GM12878 (cell line): ENCODE measurements around the gene RORB. TPM values are rescaled to one million over a fixed set of nuclear protein-coding genes. Genes with fewer than 3 reads are reported as not detected.

Experiments
- ATAC-seq: fragments of 200-7000 bp; cut with Tn5 transposase; 3 replicates; pipeline ENCODE4 v1.9.1; 2020; ENCODE audit warnings: mild to moderate bottlenecking, moderate library complexity
- BruUV-seq: library from RNA; stranded (reverse); fragments of 400-500 nt; replicated peaks from 2 replicates; lab custom pipeline; 2021; lab: Mats Ljungman, UMichigan
- CTCF ChIA-PET: fragments of 300-600 bp; sonication (Branson Sonifier 250); formaldehyde crosslinking; extraction: SDS; loops from one replicate; lab custom pipeline; 2021; ENCODE audit warnings: inconsistent platforms; lab: Yijun Ruan, JAX
- POLR2A ChIA-PET: fragments of 350-600 bp; formaldehyde crosslinking; extraction: SDS; loops from one replicate; lab custom pipeline; 2021; ENCODE audit warnings: inconsistent platforms; lab: Charles Lee
- RAD21 ChIA-PET: fragments of 300-600 bp; sonication (Branson Sonifier 250); formaldehyde crosslinking; loops from one replicate; lab custom pipeline; 2023; ENCODE audit warnings: antibody characterized with exemption; ENCODE audit not compliant: unreplicated experiment; lab: Charles Lee
- SMC1A ChIA-PET: fragments of 300-600 bp; sonication (Branson Sonifier 250); formaldehyde crosslinking; loops from one replicate; lab custom pipeline; 2023; ENCODE audit not compliant: unreplicated experiment, uncharacterized antibody; lab: Charles Lee
- DNase-seq: peaks from one replicate; pipeline ENCODE4 v3.0.0-alpha.2; 2011; ENCODE audit warnings: low read depth, low spot score
- FAIRE-seq: peaks from 3 replicates; lab custom pipeline; 2011; peaks lifted over from hg19 to GRCh38; lab: Jason Lieb, UNC
- H2AFZ ChIP-seq: 2 replicates; pipeline ENCODE4 v1.6.0; 2011; ENCODE audit warnings: low read depth, low read length, control low read depth; ENCODE audit not compliant: control insufficient read depth
- H3K27ac ChIP-seq: 2 replicates; pipeline ENCODE4 v1.5.1; 2011; ENCODE audit warnings: control low read depth; ENCODE audit not compliant: control insufficient read depth, insufficient read depth
- H3K27me3 ChIP-seq, 2 experiments: replicated peaks in 1 of 2; 2 replicates each; pipeline versions ENCODE4 v1.6.0 to v1.6.1; 2011; ENCODE audit warnings: low read length in 1 of 2; ENCODE audit not compliant: control insufficient read depth in 2 of 2, insufficient read depth in 2 of 2
- H3K36me3 ChIP-seq, 2 experiments: 2 replicates each; pipeline ENCODE4 v1.5.1; 2011; ENCODE audit warnings: low read length in 1 of 2; ENCODE audit not compliant: control insufficient read depth in 2 of 2, insufficient read depth in 2 of 2
- H3K4me1 ChIP-seq: 2 replicates; pipeline ENCODE4 v1.6.1; 2011; ENCODE audit warnings: mild to moderate bottlenecking, low read length, moderate library complexity, mixed read lengths; ENCODE audit not compliant: control insufficient read depth, insufficient read depth
- H3K4me2 ChIP-seq: 2 replicates; pipeline ENCODE4 v1.6.0; 2011; ENCODE audit warnings: control low read depth; ENCODE audit not compliant: control insufficient read depth, insufficient read depth
- H3K4me3 ChIP-seq: fragments of 200-600 bp; sonication (generic); 2 replicates; pipeline ENCODE4 v1.5.1; 2016
- H3K79me2 ChIP-seq: 2 replicates; pipeline ENCODE4 v1.6.0; 2011; ENCODE audit warnings: low read length; ENCODE audit not compliant: control insufficient read depth, insufficient read depth
- H3K9ac ChIP-seq: 2 replicates; pipeline ENCODE4 v1.8.0; 2011; ENCODE audit warnings: low read length, control low read depth, mixed read lengths; ENCODE audit not compliant: control insufficient read depth, insufficient read depth
- H3K9me3 ChIP-seq: replicated peaks from 3 replicates; pipeline ENCODE4 v1.5.1; 2011; ENCODE audit warnings: mild to moderate bottlenecking, low read length; ENCODE audit not compliant: control insufficient read depth, insufficient read depth
- H4K20me1 ChIP-seq: 2 replicates; pipeline ENCODE4 v1.6.0; 2011; ENCODE audit not compliant: control insufficient read depth, insufficient read depth
- BHLHE40 ChIP-seq, 2 experiments: fragments of 450-650 bp in 1 of 2; IDR thresholded peaks; 2 replicates each; pipeline ENCODE4 v1.6.1; 2011 to 2017; ENCODE audit warnings: low read depth in 2 of 2, borderline replicate concordance in 1 of 2, improper control_type of control experiment in 1 of 2, low read length in 1 of 2, mild to moderate bottlenecking in 1 of 2
- FOXM1 ChIP-seq: IDR thresholded peaks from 2 replicates; pipeline ENCODE4 v1.6.1; 2012; ENCODE audit warnings: low read depth, mild to moderate bottlenecking, inconsistent platforms, low read length, moderate library complexity
- GABPA ChIP-seq: IDR thresholded peaks from 2 replicates; pipeline ENCODE4 v1.6.1; 2014; ENCODE audit warnings: antibody characterized with exemption, low read depth, mild to moderate bottlenecking, inconsistent platforms
- GATAD2B ChIP-seq: fragments of 450-650 bp; conservative IDR thresholded peaks from 2 replicates; pipeline ENCODE4 v1.6.1; 2017; ENCODE audit warnings: low read depth, mild to moderate bottlenecking, moderate library complexity
- MYC ChIP-seq: IDR thresholded peaks from 2 replicates; pipeline ENCODE4 v1.6.1; 2011; ENCODE audit warnings: mild to moderate bottlenecking, low read length, moderate library complexity, inconsistent platforms; ENCODE audit not compliant: insufficient read depth, insufficient replicate concordance, insufficient read length, severe bottlenecking
- SMAD1 ChIP-seq: fragments of 450-650 bp; IDR thresholded peaks from 2 replicates; pipeline ENCODE4 v1.6.1; 2018; ENCODE audit warnings: mild to moderate bottlenecking, low read depth; ENCODE audit not compliant: partially characterized antibody
- STAT3 ChIP-seq: IDR thresholded peaks from 2 replicates; pipeline ENCODE4 v1.6.1; 2011; ENCODE audit warnings: low read depth, low read length, improper control_type of control experiment
- WGBS: methylation state at CpG from one replicate; pipeline ENCODE4 v1.1.6; 2016; ENCODE audit warnings: low lambda C conversion rate; ENCODE audit not compliant: insufficient replicate concordance, insufficient coverage; ENCODE audit errors: missing lambda C conversion rate; 5-methylcytosine and 5-hydroxymethylcytosine counted together
- in situ Hi-C: fragments of 300-500 bp; cut with MboI; formaldehyde crosslinking; loops from 9 replicates; pipeline ENCODE4 v1.14.3; 2018; ENCODE audit warnings: mixed read lengths
- intact Hi-C: fragments of 100-400 bp; cut with micrococcal nuclease; formaldehyde crosslinking; loops from one replicate; pipeline ENCODE4 v1.14.2; 2022; ENCODE audit not compliant: unreplicated experiment
- polyA plus RNA-seq, 11 experiments: library from polyadenylated mRNA; depleted of rRNA in 4 of 11; unstranded in 6 of 11; stranded (reverse) in 5 of 11; fragments of >200 nt; fragmentation: Nextera tagmentation in 4 of 11; fragmentation: Illumina TruSeq in 1 of 11; extraction: Ambion mirVana in 4 of 11; extraction: Trizol in 1 of 11; gene quantifications; 1 replicate in 1 of 11; 2 replicates in 10 of 11; pipeline versions ENCODE4 v1.2.1 to v1.2.3, GENCODE V29; 2011 to 2016; ENCODE audit warnings: inconsistent platforms in 2 of 11, missing spikeins in 2 of 11, low read depth in 1 of 11
- total RNA-seq, 4 experiments: library from RNA; depleted of rRNA in 3 of 4; stranded (reverse); fragments of >200 nt in 3 of 4; fragmentation: Illumina TruSeq in 1 of 4; extraction: Trizol in 1 of 4; gene quantifications; 2 replicates each; pipeline versions ENCODE4 v1.2.1 to v1.2.3, GENCODE V29; 2013 to 2021

The RORB gene
- total and polyA plus RNA-seq, 10 of the 15 experiments (the other 5 are each of a cell fraction or from before 2014, with no cell fraction given), result under 0.01 to 0.01 TPM; not detected in 8

- no peak for TF ChIP-seq SMAD1
These were observed 29.1 kb downstream of the RORB start (continued) for GRCh38 chr9:74526215-74526614.

DNA sequence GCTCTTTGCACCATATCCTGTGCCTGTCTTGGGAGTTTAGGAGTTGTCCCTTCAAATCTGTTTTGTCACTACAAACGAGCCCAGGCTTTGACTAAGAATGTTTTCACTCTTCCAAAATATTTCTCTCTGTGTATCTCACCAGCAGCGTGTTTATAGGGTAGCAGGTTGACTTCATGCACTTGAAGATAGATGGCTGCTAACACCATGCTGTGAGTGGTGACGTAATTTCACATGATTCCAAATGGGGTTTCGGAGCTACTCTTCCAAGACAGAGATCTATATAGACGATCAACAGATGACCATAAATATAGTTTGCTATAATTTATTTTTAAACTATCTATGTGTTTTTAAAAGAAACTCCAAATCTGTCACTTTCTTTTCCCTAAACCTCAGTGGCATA lies 30.6 kb downstream of the RORB start:
- Histone ChIP-seq H3K27me3 (no peaks in the 10 kb centered on the region), H4K20me1 (no peaks in the 10 kb centered on the region), H3K79me2 (no peaks in the 10 kb centered on the region), H3K27ac (no peak overlapping the region), H3K4me1 (no peaks in the 10 kb centered on the region), H3K4me2 (no peak overlapping the region), H2AFZ (no peak overlapping the region), H3K9ac (no peak overlapping the region), H3K4me3 (no peak overlapping the region), H3K36me3 (no peaks in the 10 kb centered on the region), H3K9me3 (no peaks in the 10 kb centered on the region)
- in situ Hi-C loops (no loop called here), intact Hi-C loops (no loop called here)
- BruUV-seq, result no TSS peak
- ChIA-PET RAD21 (no interaction called here), SMC1A (interaction anchor here (1.4 kb wide), 1 partner anchor 17 kb away, joined by 3 read pairs; no protein-coding TSS in a partner anchor), POLR2A (no interaction called here), CTCF (interaction anchor here (0.9 to 2.4 kb wide), 3 partner anchors 17 to 116 kb away, joined by 3 to 6 read pairs (median 4); no protein-coding TSS in a partner anchor)
- no peak for ATAC-seq
- TF ChIP-seq FOXM1, result no peak
- FAIRE-seq, result no peak
- DNase-seq, result no peak
- WGBS, result 22% methylated on average over 5 of the region's 5 CpGs

DNA sequence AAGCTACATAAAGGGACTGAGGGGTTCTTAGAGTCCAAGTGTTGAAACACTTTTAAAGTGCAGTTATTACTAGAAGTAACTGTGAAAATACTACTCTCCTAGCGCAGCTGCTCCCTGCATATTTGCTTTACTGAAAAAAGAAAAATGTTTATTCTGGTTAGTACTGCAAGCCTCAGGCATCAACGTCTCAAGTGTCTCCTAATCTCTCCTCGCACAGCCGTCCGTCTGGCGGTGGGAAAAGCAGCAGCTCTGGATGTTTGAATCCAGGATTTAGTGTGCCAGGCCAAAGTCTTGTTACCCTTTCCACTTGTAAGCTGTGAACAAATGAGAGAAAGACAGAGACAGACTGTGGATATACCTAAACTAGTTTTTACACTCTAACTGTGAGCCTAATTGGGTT lies 31.1 kb downstream of the RORB start:
- in situ Hi-C loops (no loop called here), intact Hi-C loops (no loop called here)
- H4K20me1 ChIP-seq, result no peaks in the 10 kb centered on the region
- no peak for ATAC-seq
- no peaks in the 10 kb centered on the region for H3K9me3 ChIP-seq
- no peaks in the 10 kb centered on the region for H3K27me3 ChIP-seq
- H2AFZ ChIP-seq, result no peak overlapping the region
- no peak overlapping the region for H3K4me2 ChIP-seq
- WGBS, result 40% methylated on average over 6 of the region's 6 CpGs
- no TSS peak for BruUV-seq
- CTCF ChIA-PET, result interaction anchor here (0.9 to 2.4 kb wide), 3 partner anchors 18 to 115 kb away, joined by 3 to 6 read pairs (median 4); no protein-coding TSS in a partner anchor
- H3K9ac ChIP-seq, result no peak overlapping the region
- SMC1A ChIA-PET, result no interaction called here
- no peak for DNase-seq
- no peaks in the 10 kb centered on the region for H3K4me1 ChIP-seq
- TF ChIP-seq MYC (no peak), BHLHE40 (IDR thresholded peaks at IDR 0.05; ENCODE audit: borderline replicate concordance in 1 of 2, low read depth in 2 of 2, low read length in 1 of 2) (no peak), STAT3 (no peak), GABPA (no peak), GATAD2B (no peak)
- no peak overlapping the region for H3K27ac ChIP-seq
- H3K79me2 ChIP-seq, result no peaks in the 10 kb centered on the region
- H3K36me3 ChIP-seq, result no peaks in the 10 kb centered on the region
- no peak overlapping the region for H3K4me3 ChIP-seq
- POLR2A ChIA-PET, result no interaction called here
- RAD21 ChIA-PET, result no interaction called here
- no peak for FAIRE-seq
